HG02678 (cell line): ENCODE measurements around the gene OR4A15.

Experiments used
- ATAC-seq: cut with Tn5 transposase; IDR thresholded peaks from one replicate; pipeline ENCODE4 v1.9.1; 2021; ENCODE audit warnings: mild to moderate bottlenecking, moderate library complexity; ENCODE audit not compliant: unreplicated experiment

Gene OR4A15

DNA sequence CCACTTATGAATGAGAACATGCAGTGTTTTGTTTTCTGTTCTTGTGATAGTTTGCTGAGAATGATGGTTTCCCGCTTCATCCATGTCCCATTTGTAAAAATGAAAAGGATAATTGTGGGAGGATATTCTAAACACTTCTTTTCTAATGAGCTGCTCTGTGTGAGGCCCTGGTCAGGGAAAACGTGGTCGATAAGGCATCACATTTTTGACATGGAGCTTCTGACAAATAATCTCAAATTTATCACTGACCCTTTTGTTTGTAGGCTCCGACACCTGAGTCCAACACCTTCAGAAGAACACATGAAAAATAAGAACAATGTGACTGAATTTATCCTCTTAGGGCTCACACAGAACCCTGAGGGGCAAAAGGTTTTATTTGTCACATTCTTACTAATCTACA is at the start of gene OR4A15:
Gene OR4A15, plus strand, starts transcription at position 301 of the 400 bp plus-strand sequence. Its CDS starts 0 bp downstream, at position 301.
- no peak for ATAC-seq

DNA sequence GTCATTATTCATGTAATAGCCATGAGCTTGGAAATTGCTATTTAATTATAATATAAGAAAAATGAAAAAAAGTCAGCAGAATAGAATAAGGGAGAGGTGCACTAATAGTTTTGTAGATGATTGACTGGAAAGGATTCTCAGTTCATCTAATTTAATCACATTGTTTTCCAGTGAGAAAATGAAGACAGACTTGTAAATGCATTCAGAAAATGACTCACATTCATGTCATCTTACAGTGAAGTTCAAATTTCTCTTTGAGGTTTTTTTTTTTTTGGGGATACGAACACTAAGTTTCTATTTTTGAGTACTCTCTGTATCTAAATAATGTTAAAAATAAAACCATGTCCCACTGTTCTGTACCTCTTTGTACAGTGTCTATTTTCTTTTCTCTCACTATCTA is 43.3 kb upstream of the OR4A15 start:
- no peak for ATAC-seq

DNA sequence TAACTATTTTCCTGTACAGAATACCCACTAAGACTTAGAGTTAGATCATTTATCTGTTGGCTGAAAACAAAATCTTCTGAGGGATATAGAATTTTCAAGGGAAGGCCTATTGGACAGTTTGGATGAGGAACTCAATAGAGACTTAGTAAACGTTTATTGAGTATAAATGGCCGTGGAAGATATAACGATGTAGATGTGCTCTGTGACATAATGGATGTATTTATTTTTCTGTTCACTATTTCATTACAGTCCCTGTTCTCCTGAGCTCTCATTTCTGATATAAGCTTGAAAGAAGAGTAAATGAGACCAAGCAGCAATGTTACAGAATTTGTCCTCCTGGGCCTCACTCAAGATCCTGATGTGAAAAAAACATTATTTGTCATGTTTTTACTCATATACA is 24.9 kb upstream of the OR4A15 start, which contains the start of gene OR4A16:
Gene OR4A16, plus strand, starts transcription at position 301 of the 400 bp plus-strand sequence. Its CDS starts 0 bp downstream, at position 301.
- no peak for ATAC-seq

DNA sequence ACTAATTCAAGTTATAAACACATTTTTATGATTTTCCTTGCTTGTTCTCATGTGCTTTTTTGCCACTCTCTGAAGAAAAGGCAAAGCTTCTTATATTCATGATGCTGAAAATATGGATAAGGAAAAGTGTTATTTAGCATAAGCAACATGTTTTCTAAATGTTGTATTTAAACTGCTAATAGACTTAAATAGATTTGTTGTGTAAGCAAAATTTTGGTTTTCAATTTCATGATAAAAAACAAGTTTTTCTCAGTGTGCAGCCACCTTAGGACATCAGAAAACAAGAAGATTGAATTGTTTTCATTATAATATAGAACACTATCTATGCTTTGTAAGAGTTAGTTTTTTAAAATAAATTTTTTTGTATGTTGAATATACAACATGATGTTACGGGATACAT is 22.5 kb upstream of the OR4A15 start:
- ATAC-seq, result no peak

DNA sequence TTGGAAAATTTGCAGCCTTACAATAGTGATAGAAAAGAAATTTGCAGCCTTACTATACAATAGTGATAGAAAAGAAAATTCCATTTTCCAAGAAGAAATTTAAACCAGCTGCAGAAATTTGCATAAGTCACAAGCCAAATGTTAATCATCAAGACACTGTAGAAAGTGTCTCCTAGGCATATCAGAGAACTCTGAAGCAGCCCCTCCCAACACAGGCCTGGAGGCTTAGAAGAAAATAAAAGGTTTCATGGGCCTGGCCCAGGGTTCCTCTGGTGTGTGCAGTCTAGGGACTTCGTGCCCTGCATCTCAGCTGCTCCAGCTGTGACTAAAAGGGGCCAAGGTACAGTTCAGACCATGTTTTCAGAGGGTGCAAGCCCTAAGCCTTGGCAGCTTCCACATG is 18.7 kb upstream of the OR4A15 start:
- ATAC-seq, result no peak

DNA sequence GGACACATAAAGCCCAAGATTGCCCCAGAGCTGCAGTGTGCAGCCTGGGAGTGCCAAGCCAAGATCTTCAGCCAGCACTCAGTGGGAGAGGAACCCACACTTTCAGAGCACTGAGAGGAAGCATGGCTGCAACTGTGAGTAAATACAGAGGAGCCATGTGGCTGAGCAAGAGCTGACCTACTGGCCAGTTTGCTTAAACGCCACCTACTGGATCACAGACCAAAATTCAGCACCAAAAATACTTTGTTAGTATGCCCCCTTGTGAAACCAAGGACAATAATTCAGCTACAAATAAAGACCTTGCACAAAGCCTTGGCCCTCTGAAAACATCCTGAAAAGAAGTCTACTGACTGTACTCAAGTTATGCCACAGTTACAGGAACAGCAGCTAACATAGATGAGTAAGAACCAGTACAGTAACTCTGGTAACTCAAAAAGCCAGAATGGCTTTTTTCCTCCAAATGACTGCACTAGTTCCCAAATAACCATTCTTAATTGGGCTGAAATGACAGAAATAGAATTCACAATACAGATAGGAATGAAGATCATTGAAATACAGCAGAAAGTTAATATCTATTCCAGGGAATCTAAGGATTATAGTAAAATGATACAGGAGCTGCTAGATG is 10.1 kb upstream of the OR4A15 start:
- ATAC-seq, result no peak

DNA sequence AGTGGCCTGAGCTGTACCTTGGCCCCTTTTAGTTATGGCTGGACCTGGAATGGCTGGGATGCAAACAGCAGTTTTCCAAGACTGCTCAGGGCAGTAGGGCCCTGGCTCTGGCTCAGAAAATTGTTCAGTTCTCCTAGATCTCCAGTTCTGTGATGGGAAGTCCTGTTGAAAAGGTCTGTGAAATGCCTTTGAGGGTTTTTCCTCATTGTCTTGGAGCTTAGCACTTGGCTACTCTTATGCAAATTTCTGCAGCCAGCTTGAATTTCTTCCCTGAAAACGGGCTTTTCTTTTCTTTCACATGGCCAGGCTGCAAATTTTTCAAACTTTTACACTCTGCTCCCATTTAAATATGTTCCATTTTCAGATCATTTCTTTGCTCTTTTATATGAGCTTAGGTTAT is 33.2 kb downstream of the OR4A15 start:
- no peak for ATAC-seq
